Uterus (tissue), 4 donors: ENCODE results near the gene NHLH1. TPM values are rescaled to one million over a fixed set of nuclear protein-coding genes. Genes with fewer than 3 reads are reported as not detected.

Experiments used
- DNase-seq, 2 donors: peaks; one replicate each; pipeline ENCODE4 v3.0.0-alpha.2; 2019 to 2020
- H3K27ac ChIP-seq, 2 donors: fragments of 200-600 bp; sonication (generic); 1 replicate in 1 of 2; 2 replicates in 1 of 2; pipeline ENCODE4 v1.5.1; 2016 to 2018
- H3K27me3 ChIP-seq, 2 donors: fragments of 200-600 bp; sonication (generic); one replicate each; pipeline ENCODE4 v1.5.1; 2018 to 2019; ENCODE audit warnings: control low read depth in 1 of 2
- H3K36me3 ChIP-seq, 2 donors: fragments of 200-600 bp; sonication (generic); one replicate each; pipeline ENCODE4 v1.5.1; 2019; ENCODE audit warnings: control low read depth in 1 of 2
- H3K4me1 ChIP-seq, 2 donors: fragments of 200-600 bp; sonication (generic); one replicate each; pipeline ENCODE4 v1.5.1; 2018 to 2019; ENCODE audit warnings: control low read depth in 1 of 2
- H3K4me3 ChIP-seq, 2 donors: fragments of 200-600 bp; sonication (generic); 1 replicate in 1 of 2; 2 replicates in 1 of 2; pipeline ENCODE4 v1.5.1; 2018 to 2019; ENCODE audit warnings: mild to moderate bottlenecking in 1 of 2
- H3K9me3 ChIP-seq, 2 donors: fragments of 200-600 bp; sonication (generic); one replicate each; pipeline ENCODE4 v1.5.1; 2019; ENCODE audit warnings: control low read depth in 1 of 2
- POLR2A ChIP-seq, 2 donors: fragments of 450-650 bp; IDR thresholded peaks; one replicate each; pipeline ENCODE4 v1.6.1; 2016; ENCODE audit warnings: antibody characterized with exemption in 2 of 2, mild to moderate bottlenecking in 1 of 2, moderate library complexity in 1 of 2
- intact Hi-C: fragments of 100-400 bp; cut with DNase I; formaldehyde crosslinking; loops from one replicate; pipeline ENCODE4 v1.15.1; 2023; ENCODE audit warnings: low total_unique reads
- total RNA-seq, 4 donors: library from RNA; depleted of rRNA in 3 of 4; stranded (reverse); fragments of >200 nt in 3 of 4; gene quantifications; one replicate each; pipeline versions ENCODE4 v1.1.0 to v1.2.4, GENCODE V29; 2014 to 2023
- TF ChIP-seq, protein P1 (sequence below), 4 experiments: fragments of 200-600 bp in 2 of 4; fragments of 450-650 bp in 2 of 4; sonication (generic) in 2 of 4; IDR thresholded peaks; one replicate each; pipeline ENCODE4 v1.5.1; 2016 to 2019; ENCODE audit warnings: antibody characterized with exemption in 4 of 4, mild to moderate bottlenecking in 2 of 4, moderate library complexity in 1 of 4
- donor health status: DM: yes; HTN: yes; CAD: no.

NHLH1 gene
- total RNA-seq, 4 donors from 2014 or later = not detected

DNA sequence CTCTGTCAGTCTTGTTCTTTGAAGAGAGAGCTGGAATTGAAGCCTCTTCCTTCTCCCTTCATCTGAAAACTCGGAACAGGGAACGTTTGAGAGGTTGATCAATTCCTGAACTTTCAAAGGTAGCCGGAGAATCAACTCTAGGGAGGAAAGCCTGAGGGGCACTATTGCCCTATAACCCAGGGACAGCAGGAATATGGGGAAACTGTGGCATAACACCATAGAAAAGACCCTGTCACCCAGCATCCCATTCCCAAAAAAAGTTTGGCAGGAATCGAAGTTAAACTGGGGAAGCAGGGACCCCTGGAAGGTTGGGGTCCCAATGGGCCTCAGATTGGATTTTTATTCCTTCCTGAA lies 5.1 kb upstream of the NHLH1 start:
- Histone ChIP-seq H3K27me3 (no peaks in the 10 kb centered on the region), H3K9me3 (no peaks in the 10 kb centered on the region), H3K4me1 (no peaks in the 10 kb centered on the region), H3K4me3 (no peak overlapping the region), H3K27ac (no peak overlapping the region), H3K36me3 (no peaks in the 10 kb centered on the region)
- no peak for TF ChIP-seq POLR2A (IDR thresholded peaks at IDR 0.05)
- TF ChIP-seq, protein P1, sequence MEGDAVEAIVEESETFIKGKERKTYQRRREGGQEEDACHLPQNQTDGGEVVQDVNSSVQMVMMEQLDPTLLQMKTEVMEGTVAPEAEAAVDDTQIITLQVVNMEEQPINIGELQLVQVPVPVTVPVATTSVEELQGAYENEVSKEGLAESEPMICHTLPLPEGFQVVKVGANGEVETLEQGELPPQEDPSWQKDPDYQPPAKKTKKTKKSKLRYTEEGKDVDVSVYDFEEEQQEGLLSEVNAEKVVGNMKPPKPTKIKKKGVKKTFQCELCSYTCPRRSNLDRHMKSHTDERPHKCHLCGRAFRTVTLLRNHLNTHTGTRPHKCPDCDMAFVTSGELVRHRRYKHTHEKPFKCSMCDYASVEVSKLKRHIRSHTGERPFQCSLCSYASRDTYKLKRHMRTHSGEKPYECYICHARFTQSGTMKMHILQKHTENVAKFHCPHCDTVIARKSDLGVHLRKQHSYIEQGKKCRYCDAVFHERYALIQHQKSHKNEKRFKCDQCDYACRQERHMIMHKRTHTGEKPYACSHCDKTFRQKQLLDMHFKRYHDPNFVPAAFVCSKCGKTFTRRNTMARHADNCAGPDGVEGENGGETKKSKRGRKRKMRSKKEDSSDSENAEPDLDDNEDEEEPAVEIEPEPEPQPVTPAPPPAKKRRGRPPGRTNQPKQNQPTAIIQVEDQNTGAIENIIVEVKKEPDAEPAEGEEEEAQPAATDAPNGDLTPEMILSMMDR (IDR thresholded peaks at IDR 0.05) = no peak
- DNase-seq = no peak
- intact Hi-C loops = no loop called here

DNA sequence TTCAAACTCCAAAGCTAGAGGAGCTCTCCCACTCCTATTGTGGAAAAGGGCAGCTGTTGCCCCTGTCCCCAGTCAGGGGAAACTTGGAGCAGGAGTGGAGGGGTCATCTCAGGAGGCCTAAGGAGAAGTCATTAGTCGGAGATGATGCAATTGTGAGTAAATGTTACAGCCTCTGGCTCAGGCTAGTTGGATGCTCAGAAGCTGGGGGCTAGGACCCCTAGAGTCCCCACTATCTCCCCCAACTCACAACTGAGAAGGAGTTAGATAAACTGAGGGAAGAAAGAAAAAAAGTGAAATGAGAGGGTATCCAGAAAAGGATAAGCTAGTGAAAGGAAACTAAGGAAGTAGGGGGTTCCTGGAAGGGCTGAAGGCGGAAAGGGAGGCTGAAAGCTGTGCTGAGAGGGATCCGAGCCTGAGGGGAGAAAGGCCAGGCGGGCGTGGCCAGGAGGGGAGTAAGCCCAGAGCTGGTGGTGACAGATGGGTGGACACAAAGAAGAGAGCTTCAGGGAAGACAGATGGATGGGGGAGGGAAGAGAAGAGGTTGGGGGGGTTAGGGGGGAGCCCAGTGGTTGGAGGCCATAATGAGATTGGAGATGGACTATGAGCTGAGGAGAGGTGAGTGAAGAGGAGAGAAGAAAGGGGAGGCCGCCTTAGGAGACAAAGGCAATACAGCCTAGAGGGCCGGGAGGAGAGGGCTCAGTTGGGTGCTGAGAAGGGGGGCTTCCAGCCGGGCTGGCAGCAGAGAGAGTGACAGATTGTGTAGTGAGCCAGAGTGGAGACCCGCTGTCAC lies 4.5 kb upstream of the NHLH1 start:
- Histone ChIP-seq H3K4me1 (no peaks in the 10 kb centered on the region), H3K36me3 (no peaks in the 10 kb centered on the region), H3K27ac (no peak overlapping the region), H3K9me3 (no peaks in the 10 kb centered on the region), H3K27me3 (no peaks in the 10 kb centered on the region), H3K4me3 (no peak overlapping the region)
- intact Hi-C loops = no loop called here
- TF ChIP-seq POLR2A (IDR thresholded peaks at IDR 0.05) = no peak
- TF ChIP-seq, protein P1 (IDR thresholded peaks at IDR 0.05) = no peak
- DNase-seq = no peak

GRCh38 chr1:160363010-160363409 lies 3.9 kb upstream of the NHLH1 start:
- TF ChIP-seq, protein P1 (IDR thresholded peaks at IDR 0.05) = no peak
- TF ChIP-seq POLR2A (IDR thresholded peaks at IDR 0.05) = no peak
- Histone ChIP-seq H3K36me3 (no peaks in the 10 kb centered on the region), H3K27ac (no peak overlapping the region), H3K4me1 (no peaks in the 10 kb centered on the region), H3K27me3 (no peaks in the 10 kb centered on the region), H3K9me3 (no peaks in the 10 kb centered on the region), H3K4me3 (no peak overlapping the region)
- intact Hi-C loops = no loop called here
- DNase-seq = no peak

- no peak overlapping the region for H3K27ac ChIP-seq
- no peaks in the 10 kb centered on the region for H3K9me3 ChIP-seq
- DNase-seq = no peak
- intact Hi-C loops = no loop called here
- no peak overlapping the region for H3K4me3 ChIP-seq
- H3K27me3 ChIP-seq = no peaks in the 10 kb centered on the region
- no peaks in the 10 kb centered on the region for H3K36me3 ChIP-seq
- TF ChIP-seq, protein P1 (IDR thresholded peaks at IDR 0.05) = no peak
- TF ChIP-seq POLR2A (IDR thresholded peaks at IDR 0.05) = no peak
- H3K4me1 ChIP-seq = no peaks in the 10 kb centered on the region
Measured at GRCh38 chr1:160363951-160364735, 2.7 kb upstream of the NHLH1 start.

DNA sequence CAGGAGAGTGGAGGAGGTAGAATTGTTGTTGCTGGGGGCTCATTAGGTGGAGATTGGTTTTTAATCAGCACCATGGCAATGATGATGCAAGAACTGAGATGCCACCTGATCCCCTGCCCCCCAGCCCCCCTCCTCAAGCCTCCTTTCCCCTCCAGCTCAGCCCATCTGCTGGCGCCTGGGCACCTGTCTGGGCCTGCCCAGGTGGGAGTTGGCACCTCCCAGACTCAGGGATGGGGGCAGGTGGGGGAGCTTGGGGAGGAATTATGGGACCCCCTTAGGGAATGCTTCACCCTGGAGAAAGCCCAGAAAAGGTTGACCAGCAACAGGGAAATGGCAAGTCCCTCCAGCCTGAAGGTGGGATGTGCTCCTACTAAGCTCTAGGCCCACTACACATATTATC lies 1.5 kb upstream of the NHLH1 start:
- TF ChIP-seq, protein P1 (IDR thresholded peaks at IDR 0.05) = no peak
- no peak for TF ChIP-seq POLR2A (IDR thresholded peaks at IDR 0.05)
- DNase-seq = no peak
- intact Hi-C loops = no loop called here
- Histone ChIP-seq H3K4me3 (no peak overlapping the region), H3K36me3 (no peaks in the 10 kb centered on the region), H3K4me1 (no peaks in the 10 kb centered on the region), H3K27me3 (no peaks in the 10 kb centered on the region), H3K9me3 (no peaks in the 10 kb centered on the region), H3K27ac (no peak overlapping the region)
